GM18505 (cell line): ENCODE results near the gene SYT12.

Experiments
- ATAC-seq: cut with Tn5 transposase; IDR thresholded peaks from one replicate; pipeline ENCODE4 v1.9.1; 2021; ENCODE audit not compliant: unreplicated experiment
- POLR2A ChIP-seq: IDR thresholded peaks from 4 replicates; pipeline ENCODE4 v1.6.1; 2011; ENCODE audit warnings: borderline replicate concordance; ENCODE audit not compliant: insufficient read depth, insufficient read length; ENCODE audit errors: extremely low read depth

Gene SYT12

GRCh38 chr11:67098799-67099429 lies 76.0 kb downstream of the SYT12 start:
- ATAC-seq: no peak
- TF ChIP-seq POLR2A: no peak

- TF ChIP-seq POLR2A: no peak
These were observed 76.9 kb downstream of the SYT12 start for GRCh38 chr11:67099831-67100324.

More at GRCh38 chr11:67099831-67100324, 76.9 kb downstream of the SYT12 start:
- no peak for ATAC-seq
